Subcutaneous adipose tissue (tissue), 4 donors: ENCODE results near the gene ZNF45. TPM values are rescaled to one million over a fixed set of nuclear protein-coding genes. Genes with fewer than 3 reads are reported as not detected.

Experiments used
- CTCF ChIP-seq: fragments of 450-650 bp; IDR thresholded peaks from one replicate; pipeline ENCODE4 v1.5.1; 2016; ENCODE audit warnings: low read depth, mild to moderate bottlenecking, control low read depth, antibody characterized with exemption, moderate library complexity
- total RNA-seq, 4 donors: library from RNA; depleted of rRNA; stranded (reverse); fragments of >200 nt; gene quantifications; one replicate each; pipeline ENCODE4 v1.1.0, GENCODE V29; 2016

ZNF45 gene
- total RNA-seq, 4 donors from 2014 or later = 5.9 to 8.7 (median 7.1) TPM

GRCh38 chr19:43906774-43907173 is 28.3 kb downstream of the ZNF45 start:
- no peak for TF ChIP-seq CTCF

- no peak for TF ChIP-seq CTCF
These were observed 29.2 kb downstream of the ZNF45 start for GRCh38 chr19:43905897-43906296.

GRCh38 chr19:43902399-43902798 is 32.7 kb downstream of the ZNF45 start:
- TF ChIP-seq CTCF = no peak

- TF ChIP-seq CTCF = no peak
These were observed 33.4 kb downstream of the ZNF45 start for GRCh38 chr19:43901395-43902390.

- TF ChIP-seq CTCF = no peak
These were observed 39.3 kb downstream of the ZNF45 start for GRCh38 chr19:43895727-43896308.

GRCh38 chr19:43883864-43884263 is 51.2 kb downstream of the ZNF45 start, which contains the start of gene ZNF404:
ZNF404 (minus strand) TSS chr19:43883964.
- TF ChIP-seq CTCF = no peak

GRCh38 chr19:43880483-43880882 is 54.6 kb downstream of the ZNF45 start:
- no peak for TF ChIP-seq CTCF
